HEK293 (cell line): ENCODE results near the gene TST.

Experiments
- CTCF ChIA-PET: fragments of 350-600 bp; formaldehyde crosslinking; extraction: SDS; loops from one replicate; lab custom pipeline; 2021; ENCODE audit warnings: antibody characterized with exemption; lab: Yijun Ruan, JAX
- POLR2A ChIA-PET: fragments of 300-600 bp; formaldehyde crosslinking; extraction: SDS; loops from one replicate; lab custom pipeline; 2020; ENCODE audit warnings: antibody characterized with exemption, inconsistent platforms; lab: Yijun Ruan, JAX
- H3K27ac ChIP-seq: fragments of 200-500 bp; sonication (Bioruptor generic); 2 replicates; pipeline ENCODE4 v1.5.1; 2014; ENCODE audit warnings: low read depth, low read length, control low read depth, inconsistent platforms; ENCODE audit errors: extremely low read depth
- H3K36me3 ChIP-seq, 2 experiments: fragments of 200-500 bp in 1 of 2; sonication (Bioruptor generic) in 1 of 2; 1 replicate in 1 of 2; 2 replicates in 1 of 2; pipeline ENCODE4 v1.5.1; 2014 to 2017; ENCODE audit warnings: inconsistent platforms in 2 of 2, low read length in 2 of 2; ENCODE audit not compliant: control insufficient read depth in 2 of 2, insufficient read depth in 1 of 2
- H3K4me1 ChIP-seq: fragments of 200-500 bp; sonication (Bioruptor generic); 2 replicates; pipeline ENCODE4 v1.5.1; 2014; ENCODE audit warnings: mild to moderate bottlenecking, low read length, inconsistent platforms; ENCODE audit not compliant: control insufficient read depth, insufficient read depth
- H3K4me3 ChIP-seq: 2 replicates; pipeline ENCODE4 v1.5.1; 2011; ENCODE audit warnings: low read depth, mild to moderate bottlenecking, control low read depth, low read length, moderate library complexity
- H3K9me3 ChIP-seq: fragments of 200-500 bp; sonication (Bioruptor generic); 2 replicates; pipeline ENCODE4 v1.5.1; 2014; ENCODE audit warnings: low read depth, low read length, inconsistent platforms; ENCODE audit not compliant: control insufficient read depth, insufficient read depth
- FEZF1 ChIP-seq: fragments of 450-650 bp; formaldehyde crosslinking; IDR thresholded peaks from 2 replicates; pipeline ENCODE4 v1.5.1; 2016; ENCODE audit warnings: missing biosample characterization, missing genetic modification characterization
- PRDM1 ChIP-seq: fragments of 450-650 bp; formaldehyde crosslinking; IDR thresholded peaks from 2 replicates; pipeline ENCODE4; 2016; ENCODE audit warnings: missing biosample characterization, missing genetic modification characterization
- REPIN1 ChIP-seq: fragments of 450-650 bp; formaldehyde crosslinking; IDR thresholded peaks from 2 replicates; pipeline ENCODE4 v1.5.1; 2017; ENCODE audit warnings: missing biosample characterization, missing genetic modification characterization, low read depth
- SP7 ChIP-seq: fragments of 450-650 bp; formaldehyde crosslinking; IDR thresholded peaks from 2 replicates; pipeline ENCODE4 v1.5.1; 2016; ENCODE audit warnings: missing biosample characterization, missing genetic modification characterization
- WT1 ChIP-seq: fragments of 450-650 bp; formaldehyde crosslinking; IDR thresholded peaks from 2 replicates; pipeline ENCODE4 v1.5.1; 2016; ENCODE audit warnings: missing biosample characterization, missing genetic modification characterization
- ZBTB17 ChIP-seq: fragments of 450-650 bp; formaldehyde crosslinking; IDR thresholded peaks from 2 replicates; pipeline ENCODE4 v1.5.1; 2016; ENCODE audit warnings: missing biosample characterization, missing genetic modification characterization
- ZBTB21 ChIP-seq: fragments of 450-650 bp; formaldehyde crosslinking; IDR thresholded peaks from 2 replicates; pipeline ENCODE4 v1.5.1; 2017; ENCODE audit warnings: missing biosample characterization, missing genetic modification characterization
- ZFHX2 ChIP-seq: fragments of 450-650 bp; formaldehyde crosslinking; conservative IDR thresholded peaks from 2 replicates; pipeline ENCODE4 v1.5.1; 2016; ENCODE audit warnings: missing biosample characterization, missing genetic modification characterization
- ZIC2 ChIP-seq: fragments of 450-650 bp; formaldehyde crosslinking; IDR thresholded peaks from 2 replicates; pipeline ENCODE4 v1.5.1; 2016; ENCODE audit warnings: missing biosample characterization, missing genetic modification characterization
- ZNF121 ChIP-seq: fragments of 450-650 bp; formaldehyde crosslinking; IDR thresholded peaks from 2 replicates; pipeline ENCODE4 v1.5.1; 2016; ENCODE audit warnings: missing biosample characterization, missing genetic modification characterization
- ZNF138 ChIP-seq: fragments of 450-650 bp; formaldehyde crosslinking; IDR thresholded peaks from 2 replicates; pipeline ENCODE4 v1.5.1; 2016; ENCODE audit warnings: missing biosample characterization, missing genetic modification characterization, borderline replicate concordance
- ZNF174 ChIP-seq: fragments of 450-650 bp; formaldehyde crosslinking; IDR thresholded peaks from 2 replicates; pipeline ENCODE4 v1.5.0; 2017; ENCODE audit warnings: missing biosample characterization, mild to moderate bottlenecking, missing genetic modification characterization
- ZNF214 ChIP-seq: fragments of 450-650 bp; formaldehyde crosslinking; IDR thresholded peaks from 2 replicates; pipeline ENCODE4 v1.5.1; 2017; ENCODE audit warnings: missing biosample characterization, mild to moderate bottlenecking, missing genetic modification characterization, borderline replicate concordance
- ZNF23 ChIP-seq: fragments of 450-650 bp; formaldehyde crosslinking; IDR thresholded peaks from 2 replicates; pipeline ENCODE4 v1.5.1; 2016; ENCODE audit warnings: missing biosample characterization, missing genetic modification characterization, borderline replicate concordance
- ZNF274 ChIP-seq, 2 experiments: fragments of 200-500 bp in 1 of 2; fragments of 450-650 bp in 1 of 2; sonication (Bioruptor generic) in 1 of 2; formaldehyde crosslinking in 1 of 2; IDR thresholded peaks; 2 replicates each; pipeline versions ENCODE4 v1.5.1 to v1.6.1; 2014 to 2016; ENCODE audit warnings: borderline replicate concordance in 1 of 2, inconsistent platforms in 1 of 2, low read length in 1 of 2, missing biosample characterization in 1 of 2, missing genetic modification characterization in 1 of 2
- ZNF324 ChIP-seq: fragments of 450-650 bp; formaldehyde crosslinking; IDR thresholded peaks from 2 replicates; pipeline ENCODE4 v1.5.1; 2016; ENCODE audit warnings: missing biosample characterization, missing genetic modification characterization
- ZNF341 ChIP-seq: fragments of 450-650 bp; formaldehyde crosslinking; IDR thresholded peaks from 2 replicates; pipeline ENCODE4; 2016; ENCODE audit warnings: low read depth, missing biosample characterization, missing genetic modification characterization
- ZNF404 ChIP-seq: fragments of 450-650 bp; formaldehyde crosslinking; IDR thresholded peaks from 2 replicates; pipeline ENCODE4 v1.5.1; 2017; ENCODE audit warnings: missing biosample characterization, missing genetic modification characterization
- ZNF548 ChIP-seq: fragments of 450-650 bp; formaldehyde crosslinking; IDR thresholded peaks from 2 replicates; pipeline ENCODE4 v1.5.1; 2016; ENCODE audit warnings: missing biosample characterization, missing genetic modification characterization
- ZNF677 ChIP-seq: fragments of 450-650 bp; IDR thresholded peaks from 2 replicates; pipeline ENCODE4 v1.5.0; 2018; ENCODE audit warnings: missing biosample characterization, mild to moderate bottlenecking, missing genetic modification characterization, moderate library complexity
- ZNF785 ChIP-seq: fragments of 450-650 bp; formaldehyde crosslinking; IDR thresholded peaks from 2 replicates; pipeline ENCODE4 v1.5.1; 2016; ENCODE audit warnings: missing biosample characterization, missing genetic modification characterization
- ZNF837 ChIP-seq: fragments of 450-650 bp; formaldehyde crosslinking; IDR thresholded peaks from 2 replicates; pipeline ENCODE4 v1.5.1; 2016; ENCODE audit warnings: missing biosample characterization, missing genetic modification characterization
- TF ChIP-seq, protein P1 (sequence below): fragments of 450-650 bp; formaldehyde crosslinking; IDR thresholded peaks from 2 replicates; pipeline ENCODE4 v1.5.1; 2016; ENCODE audit warnings: missing biosample characterization, missing genetic modification characterization, low read depth
- TF ChIP-seq, protein P2 (sequence below): fragments of 450-650 bp; formaldehyde crosslinking; IDR thresholded peaks from 2 replicates; pipeline ENCODE4 v1.5.1; 2016; ENCODE audit warnings: missing biosample characterization, missing genetic modification characterization
- TF ChIP-seq, protein P3 (sequence below): fragments of 450-650 bp; IDR thresholded peaks from 2 replicates; pipeline ENCODE4 v1.5.1; 2018; ENCODE audit warnings: missing biosample characterization, missing genetic modification characterization

TST gene

DNA sequence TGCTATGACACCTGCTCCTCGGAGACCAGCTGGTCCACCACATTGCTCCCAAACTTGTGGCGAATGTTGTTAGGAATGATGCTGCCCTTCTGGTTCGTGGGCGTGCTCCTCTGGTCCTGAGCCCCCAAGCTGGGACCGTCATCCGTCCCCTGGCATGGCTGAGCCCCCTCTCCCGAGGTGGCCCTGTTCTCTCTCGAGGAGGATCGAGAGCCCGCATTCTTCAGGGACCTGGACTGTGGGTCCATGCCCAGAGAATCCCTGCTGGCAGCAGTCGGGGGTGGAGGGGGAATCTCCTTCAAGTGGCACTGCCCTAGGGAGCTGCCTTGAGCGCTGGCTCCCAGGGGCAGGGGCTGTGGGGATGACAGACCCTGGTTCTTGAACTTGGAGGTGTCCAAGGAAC lies 17.4 kb downstream of the TST start:
- Histone ChIP-seq H3K27ac (no peak overlapping the region), H3K36me3 (no peaks in the 10 kb centered on the region), H3K9me3 (no peaks in the 10 kb centered on the region; the same call in 1 of the 2 replicates), H3K4me1 (no peaks in the 10 kb centered on the region; the same call in 1 of the 2 replicates), H3K4me3 (no peak overlapping the region)
- POLR2A ChIA-PET = no interaction called here
- CTCF ChIA-PET = interaction anchor here (2.0 kb wide), 1 partner anchor 20 kb away, joined by 6 read pairs; no protein-coding TSS in a partner anchor
- TF ChIP-seq, protein P1, sequence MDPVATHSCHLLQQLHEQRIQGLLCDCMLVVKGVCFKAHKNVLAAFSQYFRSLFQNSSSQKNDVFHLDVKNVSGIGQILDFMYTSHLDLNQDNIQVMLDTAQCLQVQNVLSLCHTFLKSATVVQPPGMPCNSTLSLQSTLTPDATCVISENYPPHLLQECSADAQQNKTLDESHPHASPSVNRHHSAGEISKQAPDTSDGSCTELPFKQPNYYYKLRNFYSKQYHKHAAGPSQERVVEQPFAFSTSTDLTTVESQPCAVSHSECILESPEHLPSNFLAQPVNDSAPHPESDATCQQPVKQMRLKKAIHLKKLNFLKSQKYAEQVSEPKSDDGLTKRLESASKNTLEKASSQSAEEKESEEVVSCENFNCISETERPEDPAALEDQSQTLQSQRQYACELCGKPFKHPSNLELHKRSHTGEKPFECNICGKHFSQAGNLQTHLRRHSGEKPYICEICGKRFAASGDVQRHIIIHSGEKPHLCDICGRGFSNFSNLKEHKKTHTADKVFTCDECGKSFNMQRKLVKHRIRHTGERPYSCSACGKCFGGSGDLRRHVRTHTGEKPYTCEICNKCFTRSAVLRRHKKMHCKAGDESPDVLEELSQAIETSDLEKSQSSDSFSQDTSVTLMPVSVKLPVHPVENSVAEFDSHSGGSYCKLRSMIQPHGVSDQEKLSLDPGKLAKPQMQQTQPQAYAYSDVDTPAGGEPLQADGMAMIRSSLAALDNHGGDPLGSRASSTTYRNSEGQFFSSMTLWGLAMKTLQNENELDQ (tag by site-specific recombination) = no peak
- TF ChIP-seq REPIN1 (tag by site-specific recombination) (no peak), ZNF324 (tag by site-specific recombination) (no peak), ZNF341 (tag by site-specific recombination) (no peak), ZNF121 (tag by site-specific recombination) (no peak), SP7 (tag by site-specific recombination) (no peak), ZNF214 (tag by site-specific recombination) (no peak)
- TF ChIP-seq, protein P2, sequence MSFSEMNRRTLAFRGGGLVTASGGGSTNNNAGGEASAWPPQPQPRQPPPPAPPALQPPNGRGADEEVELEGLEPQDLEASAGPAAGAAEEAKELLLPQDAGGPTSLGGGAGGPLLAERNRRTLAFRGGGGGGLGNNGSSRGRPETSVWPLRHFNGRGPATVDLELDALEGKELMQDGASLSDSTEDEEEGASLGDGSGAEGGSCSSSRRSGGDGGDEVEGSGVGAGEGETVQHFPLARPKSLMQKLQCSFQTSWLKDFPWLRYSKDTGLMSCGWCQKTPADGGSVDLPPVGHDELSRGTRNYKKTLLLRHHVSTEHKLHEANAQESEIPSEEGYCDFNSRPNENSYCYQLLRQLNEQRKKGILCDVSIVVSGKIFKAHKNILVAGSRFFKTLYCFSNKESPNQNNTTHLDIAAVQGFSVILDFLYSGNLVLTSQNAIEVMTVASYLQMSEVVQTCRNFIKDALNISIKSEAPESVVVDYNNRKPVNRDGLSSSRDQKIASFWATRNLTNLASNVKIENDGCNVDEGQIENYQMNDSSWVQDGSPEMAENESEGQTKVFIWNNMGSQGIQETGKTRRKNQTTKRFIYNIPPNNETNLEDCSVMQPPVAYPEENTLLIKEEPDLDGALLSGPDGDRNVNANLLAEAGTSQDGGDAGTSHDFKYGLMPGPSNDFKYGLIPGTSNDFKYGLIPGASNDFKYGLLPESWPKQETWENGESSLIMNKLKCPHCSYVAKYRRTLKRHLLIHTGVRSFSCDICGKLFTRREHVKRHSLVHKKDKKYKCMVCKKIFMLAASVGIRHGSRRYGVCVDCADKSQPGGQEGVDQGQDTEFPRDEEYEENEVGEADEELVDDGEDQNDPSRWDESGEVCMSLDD (tag by site-specific recombination) = no peak

DNA sequence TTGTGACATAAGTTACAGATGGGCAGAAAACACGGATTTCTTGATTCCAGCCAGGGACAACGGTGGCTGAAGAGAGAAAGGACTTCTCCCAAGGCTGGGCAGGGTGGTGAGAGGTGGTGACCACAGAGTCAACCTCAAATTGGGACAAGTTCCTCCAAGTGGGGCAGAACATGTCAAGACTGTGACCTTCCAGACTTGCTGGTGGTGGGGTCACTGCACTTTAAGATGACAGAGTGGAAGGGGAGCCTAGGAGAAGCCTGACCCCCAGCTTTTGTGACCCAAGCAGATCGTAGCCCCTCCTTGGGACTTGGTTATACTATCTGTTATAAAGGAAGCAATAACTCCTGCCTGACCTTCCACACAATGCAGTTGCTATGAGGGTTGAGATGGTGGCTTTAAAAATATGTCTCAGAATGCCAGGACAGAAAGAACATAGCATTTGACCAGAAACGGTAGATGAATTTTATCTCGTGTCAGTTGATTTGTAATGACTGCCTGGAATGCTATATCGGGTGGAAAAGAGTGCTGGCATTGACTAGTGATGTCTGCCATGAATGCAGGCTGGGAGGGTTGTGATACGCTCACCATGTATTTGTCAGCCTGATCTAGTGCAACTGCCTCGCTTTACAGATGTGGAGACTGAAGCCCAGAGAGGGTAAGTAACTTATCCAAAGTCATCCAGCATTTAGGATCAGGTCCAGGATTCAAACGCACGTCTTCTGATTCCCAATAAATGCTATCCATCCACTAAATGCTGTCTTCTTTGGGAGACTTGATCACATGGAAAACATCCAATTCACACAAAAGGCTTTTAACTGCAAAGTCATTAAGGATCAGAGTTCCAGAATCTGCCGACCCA lies 18.3 kb downstream of the TST start:
- POLR2A ChIA-PET = no interaction called here
- H3K9me3 ChIP-seq = no peaks in the 10 kb centered on the region; the same call in 1 of the 2 replicates
- TF ChIP-seq ZFHX2 (tag by site-specific recombination) (no peak), PRDM1 (tag by site-specific recombination) (no peak), ZBTB17 (tag by site-specific recombination) (peak; percentile 86), ZNF23 (peak; percentile 62; the same call in 1 of the 2 replicates)
- TF ChIP-seq, all 188 proteins: peak for 2
- H3K4me3 ChIP-seq = no peak overlapping the region
- CTCF ChIA-PET = no interaction called here
- no peaks in the 10 kb centered on the region for H3K36me3 ChIP-seq
- H3K4me1 ChIP-seq = no peaks in the 10 kb centered on the region; the same call in 1 of the 2 replicates
- H3K27ac ChIP-seq = no peak overlapping the region

DNA sequence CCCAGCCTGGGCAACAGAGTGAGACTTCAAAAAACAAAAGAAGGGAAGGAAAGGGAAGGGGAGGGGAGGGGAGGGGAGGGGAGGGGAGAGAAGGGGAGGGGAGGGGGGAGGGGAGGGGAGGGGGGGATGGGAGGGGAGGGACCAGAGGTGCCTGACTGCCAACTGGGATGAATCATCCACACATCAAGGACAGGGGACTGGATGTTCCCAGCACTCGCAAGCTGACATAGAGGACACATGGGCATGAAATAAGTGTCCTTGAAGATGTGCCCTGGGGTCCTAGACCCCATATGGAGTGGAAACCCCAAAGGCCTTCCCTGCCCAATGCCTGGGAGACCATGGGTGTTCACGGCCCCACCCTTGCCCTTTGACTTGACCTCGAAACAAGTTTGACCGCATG lies 19.8 kb downstream of the TST start:
- TF ChIP-seq ZNF548 (no peak), ZNF837 (no peak), ZNF677 (no peak), ZNF138 (tag by site-specific recombination) (no peak), FEZF1 (tag by site-specific recombination) (no peak), ZIC2 (tag by site-specific recombination) (no peak), ZNF274 (IDR thresholded peaks at IDR 0.05; ENCODE audit: low read length) (no peak), ZNF274 (tag by site-specific recombination; IDR thresholded peaks at IDR 0.05; ENCODE audit: borderline replicate concordance) (no peak), WT1 (tag by site-specific recombination) (no peak), ZNF174 (tag by site-specific recombination) (no peak), ZBTB21 (no peak), ZNF785 (tag by site-specific recombination) (no peak), ZNF404 (tag by site-specific recombination) (no peak), REPIN1 (tag by site-specific recombination) (no peak)
- TF ChIP-seq, protein P3, sequence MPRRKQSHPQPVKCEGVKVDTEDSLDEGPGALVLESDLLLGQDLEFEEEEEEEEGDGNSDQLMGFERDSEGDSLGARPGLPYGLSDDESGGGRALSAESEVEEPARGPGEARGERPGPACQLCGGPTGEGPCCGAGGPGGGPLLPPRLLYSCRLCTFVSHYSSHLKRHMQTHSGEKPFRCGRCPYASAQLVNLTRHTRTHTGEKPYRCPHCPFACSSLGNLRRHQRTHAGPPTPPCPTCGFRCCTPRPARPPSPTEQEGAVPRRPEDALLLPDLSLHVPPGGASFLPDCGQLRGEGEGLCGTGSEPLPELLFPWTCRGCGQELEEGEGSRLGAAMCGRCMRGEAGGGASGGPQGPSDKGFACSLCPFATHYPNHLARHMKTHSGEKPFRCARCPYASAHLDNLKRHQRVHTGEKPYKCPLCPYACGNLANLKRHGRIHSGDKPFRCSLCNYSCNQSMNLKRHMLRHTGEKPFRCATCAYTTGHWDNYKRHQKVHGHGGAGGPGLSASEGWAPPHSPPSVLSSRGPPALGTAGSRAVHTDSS (tag by site-specific recombination) = no peak
- TF ChIP-seq, all 188 proteins: peak for 0
- ChIA-PET POLR2A (interaction anchor here (1.2 kb wide), 1 partner anchor 9 kb away, joined by 6 read pairs; no protein-coding TSS in a partner anchor), CTCF (interaction anchor here (0.6 to 1.4 kb wide), 4 partner anchors 9 to 200 kb away, joined by 5 to 6 read pairs (median 5); a partner anchor contains a TSS)
- Histone ChIP-seq H3K27ac (no peak overlapping the region), H3K4me1 (no peaks in the 10 kb centered on the region; the same call in 1 of the 2 replicates), H3K36me3 (no peaks in the 10 kb centered on the region), H3K4me3 (no peak overlapping the region), H3K9me3 (no peaks in the 10 kb centered on the region)
